MM.1S (cell line): ENCODE data around the gene RANGAP1.

ENCODE experiments used
- CTCF ChIP-seq: fragments of 300-600 bp; sonication (generic); IDR thresholded peaks from 2 replicates; pipeline ENCODE4 v1.5.1; 2016; ENCODE audit warnings: antibody characterized with exemption, low read length, mixed read lengths
- EZH2 ChIP-seq: fragments of 300-600 bp; sonication (generic); optimal IDR thresholded peaks from 2 replicates; pipeline ENCODE3; 2017; ENCODE audit warnings: low read depth, mild to moderate bottlenecking, antibody characterized with exemption, low read length, mixed read lengths
- EZH2phosphoT487 ChIP-seq: fragments of 300-600 bp; sonication (generic); IDR thresholded peaks from 2 replicates; pipeline ENCODE4 v1.6.1; 2018; ENCODE audit warnings: antibody characterized with exemption, low read length

- no peak for TF ChIP-seq CTCF
- TF ChIP-seq EZH2, result no peak
- TF ChIP-seq EZH2phosphoT487, result no peak
Observed at GRCh38 chr22:41238570-41239442, 47.2 kb downstream of the RANGAP1 start.
